Suprapubic skin (tissue), 4 donors: ENCODE data around the gene SPTA1. TPM values are rescaled to one million over a fixed set of nuclear protein-coding genes. Genes with fewer than 3 reads are reported as not detected.

Source experiments
- DNase-seq, 2 donors: peaks; one replicate each; pipeline ENCODE4 v3.0.0-alpha.2; 2019; ENCODE audit warnings: low spot score in 2 of 2
- H3K27ac ChIP-seq: fragments of 200-600 bp; sonication (generic); one replicate; pipeline ENCODE4 v1.5.1; 2019
- H3K27me3 ChIP-seq: fragments of 200-600 bp; sonication (generic); one replicate; pipeline ENCODE4 v1.5.1; 2019
- H3K36me3 ChIP-seq: fragments of 200-600 bp; sonication (generic); one replicate; pipeline ENCODE4 v1.5.1; 2019
- H3K4me1 ChIP-seq: fragments of 200-600 bp; sonication (generic); one replicate; pipeline ENCODE4 v1.5.1; 2019
- H3K4me3 ChIP-seq: fragments of 200-600 bp; sonication (generic); one replicate; pipeline ENCODE4 v1.5.1; 2019; ENCODE audit warnings: mild to moderate bottlenecking
- H3K9me3 ChIP-seq: fragments of 200-600 bp; sonication (generic); one replicate; pipeline ENCODE4 v1.5.1; 2019
- CTCF ChIP-seq, 2 donors: fragments of 200-600 bp in 1 of 2; fragments of 450-650 bp in 1 of 2; sonication (generic) in 1 of 2; IDR thresholded peaks; one replicate each; pipeline ENCODE4 v1.5.1; 2016 to 2019; ENCODE audit warnings: antibody characterized with exemption in 2 of 2, mild to moderate bottlenecking in 1 of 2, moderate library complexity in 1 of 2
- EP300 ChIP-seq: sonication (generic); formaldehyde crosslinking; IDR thresholded peaks from one replicate; pipeline ENCODE4 v1.6.1; 2017; ENCODE audit warnings: antibody characterized with exemption
- POLR2A ChIP-seq, 2 donors: fragments of 450-650 bp; IDR thresholded peaks; one replicate each; pipeline ENCODE4 v1.6.1; 2017; ENCODE audit warnings: antibody characterized with exemption in 2 of 2, mild to moderate bottlenecking in 2 of 2, moderate library complexity in 2 of 2
- POLR2AphosphoS5 ChIP-seq, 3 donors: sonication (generic); formaldehyde crosslinking; IDR thresholded peaks; one replicate each; pipeline ENCODE4 v1.6.1; 2017; ENCODE audit warnings: antibody characterized with exemption in 3 of 3
- WGBS: methylation state at CpG from one replicate; pipeline ENCODE4 v1.1.5; 2018; 5-methylcytosine and 5-hydroxymethylcytosine counted together
- total RNA-seq, 4 donors: library from RNA; depleted of rRNA; stranded (reverse); fragments of >200 nt; gene quantifications; one replicate each; pipeline ENCODE4 v1.1.0, GENCODE V29; 2016

The SPTA1 gene
- total RNA-seq, 4 donors from 2014 or later = 0.24 TPM; not detected in 3

GRCh38 chr1:158646465-158646864 is 40.0 kb downstream of the SPTA1 start:
- Histone ChIP-seq H3K36me3 (no peaks in the 10 kb centered on the region), H3K4me3 (no peak overlapping the region), H3K27ac (no peak overlapping the region), H3K27me3 (no peaks in the 10 kb centered on the region), H3K9me3 (no peaks in the 10 kb centered on the region), H3K4me1 (no peaks in the 10 kb centered on the region)
- WGBS = 70% methylated on average over 1 of the region's 1 CpG
- TF ChIP-seq POLR2A (IDR thresholded peaks at IDR 0.05) (no peak), POLR2AphosphoS5 (IDR thresholded peaks at IDR 0.05) (no peak), CTCF (IDR thresholded peaks at IDR 0.05) (no peak), EP300 (no peak)
- DNase-seq = no peak

DNA sequence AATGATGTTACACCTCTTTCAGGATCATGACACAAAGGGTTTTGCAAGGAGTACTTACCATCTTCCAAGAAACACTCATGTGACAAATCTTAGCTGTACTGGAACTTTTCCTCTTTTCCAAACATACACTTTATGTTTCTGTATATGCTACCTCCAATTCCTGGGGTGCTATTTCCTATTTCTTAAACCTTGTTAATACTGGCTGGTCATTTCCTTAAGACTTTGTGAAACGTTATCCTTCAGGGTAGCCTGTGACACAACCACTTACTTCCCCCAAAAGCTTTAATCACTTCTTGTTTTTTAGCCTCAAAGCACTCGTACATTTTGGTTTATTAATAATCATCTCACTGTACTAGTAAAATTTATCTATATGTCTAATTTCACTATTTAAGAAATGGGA is 42.1 kb downstream of the SPTA1 start:
- H3K4me3 ChIP-seq = no peak overlapping the region
- 60% methylated on average over 2 of the region's 2 CpGs for WGBS
- no peaks in the 10 kb centered on the region for H3K4me1 ChIP-seq
- TF ChIP-seq POLR2AphosphoS5 (IDR thresholded peaks at IDR 0.05) (no peak), EP300 (no peak), POLR2A (IDR thresholded peaks at IDR 0.05) (no peak), CTCF (IDR thresholded peaks at IDR 0.05) (no peak)
- no peaks in the 10 kb centered on the region for H3K9me3 ChIP-seq
- H3K27ac ChIP-seq = no peak overlapping the region
- no peaks in the 10 kb centered on the region for H3K36me3 ChIP-seq
- H3K27me3 ChIP-seq = no peaks in the 10 kb centered on the region
- DNase-seq = no peak

GRCh38 chr1:158638904-158639303 is 47.6 kb downstream of the SPTA1 start:
- Histone ChIP-seq H3K9me3 (no peaks in the 10 kb centered on the region), H3K36me3 (no peaks in the 10 kb centered on the region), H3K27ac (no peak overlapping the region), H3K27me3 (no peaks in the 10 kb centered on the region), H3K4me3 (no peak overlapping the region), H3K4me1 (no peaks in the 10 kb centered on the region)
- DNase-seq = no peak
- TF ChIP-seq POLR2A (IDR thresholded peaks at IDR 0.05) = no peak
- no peak for TF ChIP-seq CTCF (IDR thresholded peaks at IDR 0.05)
- TF ChIP-seq EP300 = no peak
- no peak for TF ChIP-seq POLR2AphosphoS5 (IDR thresholded peaks at IDR 0.05)

DNA sequence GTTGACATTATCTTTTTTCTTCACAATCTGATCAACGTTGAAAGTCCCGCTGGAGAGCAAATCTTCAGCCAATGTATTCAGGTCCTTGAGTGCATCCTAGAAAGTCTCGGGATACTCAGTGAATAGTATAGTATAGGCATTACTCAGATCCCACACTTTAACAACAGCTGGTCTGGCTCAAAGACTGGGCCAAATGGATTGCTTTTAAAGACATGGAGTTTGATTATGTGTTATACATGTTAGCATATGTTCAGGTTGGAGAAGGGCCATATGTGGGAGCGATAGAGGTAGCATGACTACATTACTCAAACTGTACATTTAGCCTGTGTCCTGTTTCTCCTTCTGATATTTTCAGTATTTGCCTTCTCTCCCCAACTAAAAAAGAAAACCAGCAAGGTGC is 48.4 kb downstream of the SPTA1 start:
- 82% methylated on average over 4 of the region's 4 CpGs for WGBS
- Histone ChIP-seq H3K9me3 (no peaks in the 10 kb centered on the region), H3K27ac (no peak overlapping the region), H3K4me3 (no peak overlapping the region), H3K36me3 (no peaks in the 10 kb centered on the region), H3K4me1 (no peaks in the 10 kb centered on the region), H3K27me3 (no peaks in the 10 kb centered on the region)
- TF ChIP-seq POLR2A (IDR thresholded peaks at IDR 0.05) (no peak), EP300 (no peak), CTCF (IDR thresholded peaks at IDR 0.05) (no peak), POLR2AphosphoS5 (IDR thresholded peaks at IDR 0.05) (no peak)
- no peak for DNase-seq

- Histone ChIP-seq H3K9me3 (no peaks in the 10 kb centered on the region), H3K4me1 (no peaks in the 10 kb centered on the region), H3K36me3 (no peaks in the 10 kb centered on the region), H3K27me3 (no peaks in the 10 kb centered on the region), H3K27ac (no peak overlapping the region), H3K4me3 (no peak overlapping the region)
- no peak for TF ChIP-seq EP300
- TF ChIP-seq POLR2AphosphoS5 (IDR thresholded peaks at IDR 0.05) = no peak
- TF ChIP-seq CTCF (IDR thresholded peaks at IDR 0.05) = no peak
- TF ChIP-seq POLR2A (IDR thresholded peaks at IDR 0.05) = no peak
- WGBS = 89% methylated on average over 3 of the region's 3 CpGs
- DNase-seq = no peak
Observed at GRCh38 chr1:158613764-158614163, 72.8 kb downstream of the SPTA1 start.
